ENCODE results near the gene TBC1D22A. TPM values are rescaled to one million over a fixed set of nuclear protein-coding genes. Genes with fewer than 3 reads are reported as not detected.
"Not testable (repeated sequence)": the region's sequence is repeated elsewhere in the genome, so short reads cannot be mapped to it uniquely, and the experiment has no call there.

Gene TBC1D22A
- total RNA-seq, 1 donor from 2014 or later = 18.9 TPM

DNA sequence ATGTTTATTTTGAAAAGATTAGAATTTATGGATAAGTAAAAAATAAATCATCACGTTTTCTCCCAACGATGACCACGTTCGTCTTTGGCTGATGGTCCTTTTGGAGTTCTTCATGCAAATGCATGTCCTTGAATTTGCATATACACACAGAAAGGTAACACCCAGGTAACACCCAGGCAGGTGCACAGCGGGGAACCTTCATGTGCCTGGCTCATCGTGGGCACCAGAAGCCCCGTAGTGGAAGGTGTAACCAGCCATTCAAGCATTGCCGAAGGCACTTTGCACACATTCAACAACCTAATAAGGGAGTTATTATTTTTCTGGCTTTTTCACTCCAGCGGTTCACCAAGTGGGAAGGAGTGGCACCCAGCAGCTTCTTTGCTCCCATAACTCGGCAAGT lies 404.6 kb downstream of the TBC1D22A start:
- DNase-seq (ENCODE audit: low spot score) = peak; percentile 46
- TF ChIP-seq, protein P1, sequence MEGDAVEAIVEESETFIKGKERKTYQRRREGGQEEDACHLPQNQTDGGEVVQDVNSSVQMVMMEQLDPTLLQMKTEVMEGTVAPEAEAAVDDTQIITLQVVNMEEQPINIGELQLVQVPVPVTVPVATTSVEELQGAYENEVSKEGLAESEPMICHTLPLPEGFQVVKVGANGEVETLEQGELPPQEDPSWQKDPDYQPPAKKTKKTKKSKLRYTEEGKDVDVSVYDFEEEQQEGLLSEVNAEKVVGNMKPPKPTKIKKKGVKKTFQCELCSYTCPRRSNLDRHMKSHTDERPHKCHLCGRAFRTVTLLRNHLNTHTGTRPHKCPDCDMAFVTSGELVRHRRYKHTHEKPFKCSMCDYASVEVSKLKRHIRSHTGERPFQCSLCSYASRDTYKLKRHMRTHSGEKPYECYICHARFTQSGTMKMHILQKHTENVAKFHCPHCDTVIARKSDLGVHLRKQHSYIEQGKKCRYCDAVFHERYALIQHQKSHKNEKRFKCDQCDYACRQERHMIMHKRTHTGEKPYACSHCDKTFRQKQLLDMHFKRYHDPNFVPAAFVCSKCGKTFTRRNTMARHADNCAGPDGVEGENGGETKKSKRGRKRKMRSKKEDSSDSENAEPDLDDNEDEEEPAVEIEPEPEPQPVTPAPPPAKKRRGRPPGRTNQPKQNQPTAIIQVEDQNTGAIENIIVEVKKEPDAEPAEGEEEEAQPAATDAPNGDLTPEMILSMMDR (IDR thresholded peaks at IDR 0.05) = no peak

DNA sequence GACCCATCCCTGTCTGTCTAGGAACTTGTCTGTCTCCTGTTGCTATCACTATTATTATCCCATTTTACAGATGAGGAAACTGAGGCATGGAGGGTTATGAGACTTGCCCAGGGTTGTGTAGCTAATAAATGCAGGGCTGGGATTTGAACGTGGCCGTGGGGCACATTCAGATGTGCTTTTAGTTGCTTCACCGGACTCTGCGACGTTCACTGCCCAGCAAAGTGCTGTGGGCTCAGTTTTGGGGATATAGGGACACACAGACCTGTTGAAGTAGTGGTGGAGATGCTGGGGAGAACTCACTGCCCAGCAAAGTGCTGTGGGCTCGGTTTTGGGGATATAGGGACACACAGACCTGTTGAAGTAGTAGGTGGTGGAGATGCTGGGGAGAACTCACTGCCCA lies 405.5 kb downstream of the TBC1D22A start:
- H3K4me3 Mint-ChIP-seq (ENCODE audit: unreplicated experiment); H3K9me3 Mint-ChIP-seq (ENCODE audit: low read depth); H3K27me3 Mint-ChIP-seq (ENCODE audit: low read depth); H3K27ac Mint-ChIP-seq (ENCODE audit: unreplicated experiment); H3K4me1 Mint-ChIP-seq (ENCODE audit: low read depth); H3K36me3 Mint-ChIP-seq (ENCODE audit: low read depth): not testable (repeated sequence)
- peak; percentile 51 for DNase-seq (ENCODE audit: low spot score)

More for the DNA sequence above, 404.6 kb downstream of the TBC1D22A start:
- Mint-ChIP-seq H3K9me3 (ENCODE audit: low read depth) (no peaks in the 10 kb centered on the region), H3K4me1 (ENCODE audit: low read depth) (no peaks in the 10 kb centered on the region), H3K36me3 (ENCODE audit: low read depth) (peaks cover 2% of the 10 kb centered on the region), H3K27me3 (ENCODE audit: low read depth) (no peaks in the 10 kb centered on the region), H3K4me3 (ENCODE audit: unreplicated experiment) (no peak overlapping the region), H3K27ac (ENCODE audit: unreplicated experiment) (no peak overlapping the region)

DNA sequence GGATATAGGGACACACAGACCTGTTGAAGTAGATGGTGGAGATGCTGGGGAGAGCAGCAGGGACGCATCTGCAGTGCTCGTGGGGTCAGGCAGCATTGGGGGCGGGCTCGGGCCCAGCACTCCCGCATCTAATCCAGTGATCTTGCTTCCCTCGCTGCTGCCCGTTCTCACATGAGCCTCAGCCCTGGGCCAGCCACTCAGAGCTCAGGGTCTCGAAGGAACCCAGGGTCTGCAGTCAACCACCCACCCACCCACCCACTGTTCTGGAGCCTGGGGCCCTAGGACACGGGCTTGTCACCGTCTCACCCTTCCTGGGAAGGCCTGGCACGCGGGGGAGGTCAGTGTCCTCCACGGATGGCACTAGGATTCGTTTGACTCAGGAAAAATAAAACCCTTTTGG lies 406.0 kb downstream of the TBC1D22A start:
- Mint-ChIP-seq H3K36me3 (ENCODE audit: low read depth) (peaks cover 2% of the 10 kb centered on the region), H3K4me1 (ENCODE audit: low read depth) (no peaks in the 10 kb centered on the region), H3K4me3 (ENCODE audit: unreplicated experiment) (no peak overlapping the region), H3K27me3 (ENCODE audit: low read depth) (no peaks in the 10 kb centered on the region), H3K27ac (ENCODE audit: unreplicated experiment) (no peak overlapping the region), H3K9me3 (ENCODE audit: low read depth) (no peaks in the 10 kb centered on the region)
- TF ChIP-seq, protein P1 (IDR thresholded peaks at IDR 0.05) = no peak
- DNase-seq (ENCODE audit: low spot score) = peak; percentile 53

DNA sequence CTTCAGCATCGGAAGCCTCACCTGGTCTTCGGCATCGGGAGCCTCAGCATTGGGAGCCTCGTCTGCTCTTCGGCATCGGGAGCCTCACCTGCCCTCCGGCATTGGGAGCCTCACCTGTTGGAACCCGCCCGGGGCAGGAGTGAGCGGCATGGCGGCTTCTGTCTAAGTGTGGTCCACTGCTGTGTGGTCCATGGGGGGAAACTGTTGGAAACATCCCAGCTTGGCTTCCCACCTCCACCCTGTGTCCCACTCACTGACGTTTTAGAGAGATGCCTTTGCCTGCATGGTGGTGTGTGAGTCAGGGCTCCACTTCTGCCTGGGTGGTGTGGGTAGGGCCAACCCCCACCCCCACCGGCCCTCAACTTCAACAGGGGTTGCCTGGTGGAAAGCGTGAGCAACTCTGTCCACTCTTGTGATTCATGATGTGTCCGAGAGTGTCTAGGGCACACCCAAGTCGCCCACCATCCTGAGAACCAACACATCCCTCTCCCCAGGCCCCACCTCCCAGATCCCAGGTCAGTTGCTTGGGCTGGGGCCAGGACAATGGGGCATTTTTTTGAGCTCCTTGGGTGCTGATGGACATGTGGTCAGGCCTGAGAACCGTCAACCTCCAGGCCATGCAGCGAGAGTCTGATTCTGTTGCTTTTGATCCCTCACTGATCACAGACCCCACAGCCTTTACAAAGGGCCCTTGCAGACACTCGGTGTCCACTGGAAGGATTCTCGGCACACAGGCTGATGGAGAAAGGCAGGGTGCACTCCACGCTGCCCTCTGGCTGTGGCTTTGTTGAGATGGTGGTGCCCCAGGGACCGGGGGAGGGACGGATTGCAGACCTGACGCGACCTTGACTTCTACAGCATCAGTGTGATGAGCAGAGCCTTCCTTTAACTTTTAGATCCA lies 406.7 kb downstream of the TBC1D22A start:
- Mint-ChIP-seq H3K36me3 (ENCODE audit: low read depth) (peaks cover 2% of the 10 kb centered on the region), H3K4me1 (ENCODE audit: low read depth) (no peaks in the 10 kb centered on the region), H3K4me3 (ENCODE audit: unreplicated experiment) (no peak overlapping the region), H3K27me3 (ENCODE audit: low read depth) (no peaks in the 10 kb centered on the region), H3K27ac (ENCODE audit: unreplicated experiment) (no peak overlapping the region), H3K9me3 (ENCODE audit: low read depth) (no peaks in the 10 kb centered on the region)
- TF ChIP-seq, protein P1 (IDR thresholded peaks at IDR 0.05) = peak; percentile 48
- DNase-seq (ENCODE audit: low spot score) = peak; percentile 82

DNA sequence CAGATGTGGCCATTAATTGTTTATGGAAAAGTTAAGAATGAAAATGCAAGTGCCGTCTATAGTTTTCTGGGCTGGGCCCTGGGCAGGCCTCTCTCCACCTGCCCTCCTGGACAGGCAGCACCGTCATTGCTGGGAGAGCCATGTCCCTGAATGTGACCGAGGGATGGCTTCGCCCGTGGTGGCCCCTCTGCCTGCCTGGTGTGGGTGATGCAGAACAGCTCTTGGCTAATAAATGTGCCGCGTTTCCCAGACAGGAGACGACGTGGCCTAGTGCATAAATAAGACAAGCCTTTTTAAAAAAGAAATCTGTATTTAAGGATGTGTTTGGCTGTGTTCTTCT lies 407.3 kb downstream of the TBC1D22A start:
- TF ChIP-seq, protein P1 (IDR thresholded peaks at IDR 0.05) = no peak
- peaks cover 2% of the 10 kb centered on the region for H3K36me3 Mint-ChIP-seq (ENCODE audit: low read depth)
- DNase-seq (ENCODE audit: low spot score) = peak; percentile 51

DNA sequence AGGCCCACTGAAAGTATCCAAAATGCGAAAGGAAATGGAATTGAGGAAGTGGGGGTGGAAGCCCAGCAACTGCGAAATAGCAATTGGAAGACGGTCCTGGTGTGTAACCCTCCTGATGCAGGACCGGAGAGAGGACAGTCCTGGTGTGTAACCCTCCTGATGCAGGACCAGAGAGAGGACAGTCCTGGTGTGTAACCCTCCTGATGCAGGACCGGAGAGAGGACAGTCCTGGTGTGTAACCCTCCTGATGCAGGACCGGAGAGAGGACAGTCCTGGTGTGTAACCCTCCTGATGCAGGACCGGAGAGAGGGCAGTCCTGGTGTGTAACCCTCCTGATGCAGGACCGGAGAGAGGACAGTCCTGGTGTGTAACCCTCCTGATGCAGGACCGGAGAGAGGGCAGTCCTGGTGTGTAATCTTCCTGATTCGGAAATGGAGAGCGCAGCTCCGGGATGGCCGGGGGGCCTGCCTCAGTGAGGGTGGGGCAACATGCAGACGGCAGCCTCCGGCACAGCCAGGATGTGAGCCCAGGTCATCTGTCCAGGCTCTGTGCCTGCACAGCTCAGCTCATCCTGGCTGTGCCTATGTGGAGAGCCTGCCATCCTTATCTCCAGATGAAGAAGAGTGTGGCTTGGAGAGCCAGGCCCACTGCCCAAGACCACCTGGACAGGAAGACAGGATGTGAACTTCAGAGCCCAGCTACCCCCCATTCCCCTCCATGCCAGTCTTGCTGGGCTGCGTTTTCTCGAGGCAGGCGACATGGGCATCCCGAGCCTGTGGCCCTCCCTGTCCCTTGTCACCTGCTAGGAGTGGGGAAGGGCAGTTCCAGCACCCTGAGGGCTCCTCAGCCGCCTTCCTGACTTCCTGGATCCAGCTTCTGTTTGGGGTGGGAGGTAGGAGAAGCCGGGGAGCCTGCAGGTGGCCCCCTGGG lies 408.3 kb downstream of the TBC1D22A start:
- H3K4me1 Mint-ChIP-seq (ENCODE audit: low read depth); H3K9me3 Mint-ChIP-seq (ENCODE audit: low read depth); H3K27me3 Mint-ChIP-seq (ENCODE audit: low read depth); H3K27ac Mint-ChIP-seq (ENCODE audit: unreplicated experiment); H3K4me3 Mint-ChIP-seq (ENCODE audit: unreplicated experiment); H3K36me3 Mint-ChIP-seq (ENCODE audit: low read depth): not testable (repeated sequence)
- peak; percentile 59 for DNase-seq (ENCODE audit: low spot score)

More for the DNA sequence above, 407.3 kb downstream of the TBC1D22A start:
- Mint-ChIP-seq H3K27ac (ENCODE audit: unreplicated experiment) (no peak overlapping the region), H3K9me3 (ENCODE audit: low read depth) (no peaks in the 10 kb centered on the region), H3K4me3 (ENCODE audit: unreplicated experiment) (no peak overlapping the region), H3K27me3 (ENCODE audit: low read depth) (no peaks in the 10 kb centered on the region), H3K4me1 (ENCODE audit: low read depth) (no peaks in the 10 kb centered on the region)
